K562 (cell line): ENCODE measurements around the gene ARHGAP8.

ENCODE experiments used
- CTCF ChIP-seq, 3 experiments: IDR thresholded peaks in 2 of 3; conservative IDR thresholded peaks in 1 of 3; 2 replicates each; pipeline ENCODE4 v1.5.1; 2011 to 2012; ENCODE audit warnings: low read length in 3 of 3, mild to moderate bottlenecking in 3 of 3, control low read depth in 2 of 3, improper control_type of control experiment in 1 of 3, inconsistent platforms in 1 of 3, low read depth in 1 of 3, mixed read lengths in 1 of 3, moderate library complexity in 1 of 3; ENCODE audit not compliant: insufficient read depth in 2 of 3
- SRF ChIP-seq, 2 experiments: fragments of 250-450, 450-650 bp in 1 of 2; sonication (Bioruptor Pico) in 1 of 2; sonication (generic) in 1 of 2; formaldehyde crosslinking; IDR thresholded peaks; 2 replicates each; pipeline versions ENCODE4 v1.5.0 to v1.5.1; 2020 to 2022; ENCODE audit warnings: mild to moderate bottlenecking in 1 of 2, missing genetic modification reagents in 1 of 2

- no peak for TF ChIP-seq CTCF (IDR thresholded peaks at IDR 0.05 in 2 of 3, conservative IDR thresholded peaks at IDR 0.05 in 1 of 3; ENCODE audit: insufficient read depth in 2 of 3, low read depth in 1 of 3, low read length in 3 of 3)
- no peak for TF ChIP-seq SRF (CRISPR knock-in tag; IDR thresholded peaks at IDR 0.05)
Observed at GRCh38 chr22:44816141-44816540, 63.8 kb downstream of the ARHGAP8 start.
